Activated T-cell treated with anti-CD3 and anti-CD28 coated beads for 24 hours (primary cell): ENCODE results near the gene LRRC40.

Experiments
- DNase-seq: peaks from one replicate; pipeline ENCODE4 v3.0.0-alpha.2; 2020; ENCODE audit warnings: low read depth

Gene LRRC40

DNA sequence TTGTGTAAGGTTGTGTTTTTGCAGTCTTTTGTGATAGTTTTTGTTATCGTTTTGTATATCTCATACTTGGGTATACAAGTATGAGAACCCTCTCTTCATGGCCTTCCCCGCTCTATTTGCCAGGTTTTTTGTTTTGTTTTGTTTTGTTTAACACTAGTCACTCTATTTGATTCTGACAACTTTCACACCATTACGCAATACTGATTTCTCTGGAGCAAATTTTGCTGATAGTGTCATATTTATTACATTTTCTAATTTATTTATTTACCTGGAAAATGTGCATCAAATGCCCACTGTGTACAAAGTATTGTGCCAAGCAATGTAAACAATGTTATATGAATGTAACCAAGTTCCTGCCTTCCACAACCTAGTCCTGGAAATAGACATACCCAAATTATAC, 90.1 kb downstream of the LRRC40 start:
- DNase-seq: no peak

DNA sequence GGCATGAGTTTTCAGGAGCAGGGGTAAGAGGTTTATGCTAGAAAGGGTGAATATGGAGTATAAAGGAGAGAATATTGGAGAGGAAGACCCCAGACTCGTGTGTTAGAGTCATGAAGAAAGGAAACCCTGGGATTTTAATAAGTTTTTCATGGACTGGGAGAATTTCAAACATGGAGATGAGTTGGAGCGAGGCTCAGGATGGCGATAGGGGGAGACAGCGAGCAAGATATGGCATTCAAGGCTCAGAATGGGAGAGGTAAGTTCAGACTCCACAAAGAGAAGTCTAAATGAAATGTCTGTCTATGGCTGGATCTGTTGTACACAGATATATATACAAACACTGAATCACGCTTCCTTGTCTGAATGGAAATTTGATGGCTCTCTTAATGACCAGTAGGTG, 92.5 kb downstream of the LRRC40 start:
- DNase-seq: no peak

GRCh38 chr1:70109241-70109640, 96.1 kb downstream of the LRRC40 start:
- DNase-seq: no peak

DNA sequence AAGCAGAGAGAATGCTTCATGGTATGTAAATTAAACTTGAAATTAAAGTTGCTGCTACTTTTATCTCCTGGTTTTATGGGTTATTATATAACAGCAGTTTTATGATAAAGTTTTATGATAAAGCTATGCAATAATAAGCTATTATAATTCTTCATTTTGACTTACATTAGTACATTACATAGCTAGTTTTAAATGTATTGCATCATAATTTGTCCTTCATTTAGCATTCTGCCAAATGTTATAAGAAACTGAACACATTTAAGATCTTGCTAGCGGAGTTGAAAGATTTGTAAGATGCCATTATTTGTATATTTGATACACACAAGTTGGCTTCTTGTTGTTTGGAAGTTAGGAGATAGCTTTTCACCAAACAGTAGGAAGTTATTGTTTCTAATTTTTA, 101.6 kb downstream of the LRRC40 start:
- DNase-seq: no peak

GRCh38 chr1:70101774-70102173, 103.6 kb downstream of the LRRC40 start:
- DNase-seq: no peak

- DNase-seq: no peak
These were observed 104.1 kb downstream of the LRRC40 start for GRCh38 chr1:70101231-70101630.
